Vagina (tissue), 2 donors: ENCODE measurements around the gene TAS2R41.

Source experiments
- POLR2A ChIP-seq, 2 donors: fragments of 450-650 bp; IDR thresholded peaks; one replicate each; pipeline ENCODE4 v1.6.1; 2017; ENCODE audit warnings: antibody characterized with exemption in 2 of 2, mild to moderate bottlenecking in 2 of 2, moderate library complexity in 2 of 2
- POLR2AphosphoS5 ChIP-seq, 2 donors: sonication (generic); formaldehyde crosslinking; IDR thresholded peaks; one replicate each; pipeline ENCODE4 v1.9.0; 2017; ENCODE audit warnings: antibody characterized with exemption in 2 of 2, mild to moderate bottlenecking in 2 of 2, low read depth in 1 of 2; ENCODE audit not compliant: insufficient read depth in 1 of 2
- TF ChIP-seq, protein P1 (sequence below), 3 experiments: fragments of 450-650 bp in 2 of 3; fragments of 200-600 bp in 1 of 3; sonication (generic) in 1 of 3; IDR thresholded peaks; one replicate each; pipeline ENCODE4 v1.5.1; 2017 to 2019; ENCODE audit warnings: antibody characterized with exemption in 3 of 3, mild to moderate bottlenecking in 2 of 3, moderate library complexity in 2 of 3

DNA sequence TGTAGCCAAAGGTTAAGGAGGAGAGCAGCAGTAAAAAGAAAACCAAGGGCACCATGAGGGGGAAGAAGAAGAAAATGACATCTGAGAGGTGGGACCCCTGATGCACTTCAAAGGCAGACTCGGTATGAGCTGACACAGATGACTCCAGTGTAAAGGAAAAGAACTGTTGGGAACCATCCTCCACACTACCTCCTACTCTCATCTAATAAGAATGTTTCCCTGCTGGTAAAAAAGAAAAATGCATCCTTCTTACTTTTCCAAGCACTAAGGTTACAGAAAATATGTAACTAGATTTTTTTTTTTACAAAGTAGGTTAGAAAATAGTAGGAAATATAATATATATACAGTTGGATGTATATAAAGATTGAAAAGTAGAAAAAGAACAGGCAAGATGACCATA lies 16.9 kb downstream of the TAS2R41 start:
- TF ChIP-seq, protein P1, sequence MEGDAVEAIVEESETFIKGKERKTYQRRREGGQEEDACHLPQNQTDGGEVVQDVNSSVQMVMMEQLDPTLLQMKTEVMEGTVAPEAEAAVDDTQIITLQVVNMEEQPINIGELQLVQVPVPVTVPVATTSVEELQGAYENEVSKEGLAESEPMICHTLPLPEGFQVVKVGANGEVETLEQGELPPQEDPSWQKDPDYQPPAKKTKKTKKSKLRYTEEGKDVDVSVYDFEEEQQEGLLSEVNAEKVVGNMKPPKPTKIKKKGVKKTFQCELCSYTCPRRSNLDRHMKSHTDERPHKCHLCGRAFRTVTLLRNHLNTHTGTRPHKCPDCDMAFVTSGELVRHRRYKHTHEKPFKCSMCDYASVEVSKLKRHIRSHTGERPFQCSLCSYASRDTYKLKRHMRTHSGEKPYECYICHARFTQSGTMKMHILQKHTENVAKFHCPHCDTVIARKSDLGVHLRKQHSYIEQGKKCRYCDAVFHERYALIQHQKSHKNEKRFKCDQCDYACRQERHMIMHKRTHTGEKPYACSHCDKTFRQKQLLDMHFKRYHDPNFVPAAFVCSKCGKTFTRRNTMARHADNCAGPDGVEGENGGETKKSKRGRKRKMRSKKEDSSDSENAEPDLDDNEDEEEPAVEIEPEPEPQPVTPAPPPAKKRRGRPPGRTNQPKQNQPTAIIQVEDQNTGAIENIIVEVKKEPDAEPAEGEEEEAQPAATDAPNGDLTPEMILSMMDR (IDR thresholded peaks at IDR 0.05): no peak
- TF ChIP-seq POLR2A (IDR thresholded peaks at IDR 0.05): no peak
- no peak for TF ChIP-seq POLR2AphosphoS5 (IDR thresholded peaks at IDR 0.05; ENCODE audit: insufficient read depth in 1 of 2, low read depth in 1 of 2)
